H9 (cell line): ENCODE data around the gene SLC27A6. TPM values are rescaled to one million over a fixed set of nuclear protein-coding genes. Genes with fewer than 3 reads are reported as not detected.

Source experiments
- DNase-seq: peaks from one replicate; pipeline ENCODE4 v3.0.0-alpha.2; 2017
- H2AFZ ChIP-seq: one replicate; pipeline ENCODE4 v1.6.1; 2013; ENCODE audit warnings: mild to moderate bottlenecking, low read length, control low read depth, moderate library complexity
- H2AK5ac ChIP-seq: 2 replicates; pipeline ENCODE4 v1.6.1; 2013; ENCODE audit warnings: low read length, control low read depth, mixed read lengths; ENCODE audit not compliant: insufficient read length
- H2BK120ac ChIP-seq: one replicate; pipeline ENCODE4 v1.6.1; 2013; ENCODE audit warnings: low read depth, mild to moderate bottlenecking, low read length, control low read depth, inconsistent platforms; ENCODE audit not compliant: poor library complexity, severe bottlenecking
- H2BK12ac ChIP-seq: 2 replicates; pipeline ENCODE4 v1.6.1; 2013; ENCODE audit warnings: low read length, control low read depth, mixed read lengths, low read depth; ENCODE audit not compliant: insufficient read length
- H2BK15ac ChIP-seq: 2 replicates; pipeline ENCODE4 v1.6.1; 2013; ENCODE audit warnings: low read depth, low read length, control low read depth
- H2BK20ac ChIP-seq: one replicate; pipeline ENCODE4 v1.6.1; 2013; ENCODE audit warnings: low read depth, mild to moderate bottlenecking, low read length, control low read depth, inconsistent platforms; ENCODE audit not compliant: poor library complexity, severe bottlenecking
- H2BK5ac ChIP-seq: 2 replicates; pipeline ENCODE4 v1.6.1; 2013; ENCODE audit warnings: low read length, control low read depth, mixed read lengths; ENCODE audit not compliant: insufficient read length
- H3K14ac ChIP-seq: 2 replicates; pipeline ENCODE4 v1.6.1; 2013; ENCODE audit warnings: low read length, control low read depth; ENCODE audit not compliant: insufficient read depth
- H3K18ac ChIP-seq: 2 replicates; pipeline ENCODE4 v1.6.1; 2013; ENCODE audit warnings: low read depth, mild to moderate bottlenecking, mixed read lengths, low read length, control low read depth; ENCODE audit not compliant: insufficient read length
- H3K23ac ChIP-seq: 2 replicates; pipeline ENCODE4 v1.6.1; 2013; ENCODE audit warnings: low read length, control low read depth, mixed read lengths, low read depth; ENCODE audit not compliant: insufficient read length
- H3K23me2 ChIP-seq: 2 replicates; pipeline ENCODE4 v1.6.1; 2013; ENCODE audit warnings: low read depth, mild to moderate bottlenecking, mixed read lengths, low read length, control low read depth; ENCODE audit not compliant: insufficient read length, poor library complexity, severe bottlenecking
- H3K27ac ChIP-seq: 2 replicates; pipeline ENCODE4 v1.5.1; 2013; ENCODE audit warnings: low read length, control low read depth, mixed read lengths, low read depth; ENCODE audit not compliant: insufficient read length
- H3K27me3 ChIP-seq: 2 replicates; pipeline ENCODE4 v1.6.1; 2013; ENCODE audit warnings: low read length, control low read depth, inconsistent platforms; ENCODE audit not compliant: insufficient read depth
- H3K4ac ChIP-seq: 2 replicates; pipeline ENCODE4 v1.6.1; 2013; ENCODE audit warnings: low read depth, mild to moderate bottlenecking, control low read depth, inconsistent platforms, low read length, moderate library complexity
- H3K4me1 ChIP-seq: 2 replicates; pipeline ENCODE4 v1.6.1; 2013; ENCODE audit warnings: low read length, control low read depth, inconsistent platforms; ENCODE audit not compliant: insufficient read depth
- H3K4me2 ChIP-seq: 2 replicates; pipeline ENCODE4 v1.6.1; 2013; ENCODE audit warnings: low read length, control low read depth, mixed read lengths; ENCODE audit not compliant: insufficient read length, insufficient read depth
- H3K56ac ChIP-seq: 2 replicates; pipeline ENCODE4 v1.6.1; 2013; ENCODE audit warnings: low read depth, mild to moderate bottlenecking, mixed read lengths, low read length, control low read depth; ENCODE audit not compliant: insufficient read length
- H3K79me1 ChIP-seq: 2 replicates; pipeline ENCODE4 v1.6.1; 2013; ENCODE audit warnings: low read depth, mild to moderate bottlenecking, moderate library complexity, low read length, control low read depth, inconsistent platforms; ENCODE audit not compliant: insufficient read depth, poor library complexity, severe bottlenecking
- H3K79me2 ChIP-seq: 2 replicates; pipeline ENCODE4 v1.6.1; 2013; ENCODE audit warnings: low read length, control low read depth, inconsistent platforms; ENCODE audit not compliant: insufficient read depth
- H3K9ac ChIP-seq: 2 replicates; pipeline ENCODE4 v1.6.1; 2013; ENCODE audit warnings: low read length, control low read depth, mixed read lengths; ENCODE audit not compliant: insufficient read length; ENCODE audit errors: extremely low read depth
- H3K9me3 ChIP-seq: one replicate; pipeline ENCODE4 v1.6.1; 2013; ENCODE audit warnings: low read depth, low read length, inconsistent platforms; ENCODE audit not compliant: control insufficient read depth
- H3T11ph ChIP-seq: one replicate; pipeline ENCODE4 v1.6.1; 2013; ENCODE audit warnings: mild to moderate bottlenecking, low read length, control low read depth, inconsistent platforms
- H4K20me1 ChIP-seq: one replicate; pipeline ENCODE4 v1.6.1; 2013; ENCODE audit not compliant: control insufficient read depth, insufficient read length, insufficient read depth
- H4K5ac ChIP-seq: 2 replicates; pipeline ENCODE4 v1.6.1; 2013; ENCODE audit warnings: low read depth, mild to moderate bottlenecking, mixed read lengths, low read length, control low read depth; ENCODE audit not compliant: insufficient read length
- H4K8ac ChIP-seq: replicated peaks from 2 replicates; pipeline ENCODE4 v1.6.1; 2013; ENCODE audit warnings: low read length, control low read depth, mixed read lengths, low read depth; ENCODE audit not compliant: insufficient read length
- H4K91ac ChIP-seq: 2 replicates; pipeline ENCODE4 v1.6.1; 2013; ENCODE audit warnings: low read depth, mild to moderate bottlenecking, moderate library complexity, mixed read lengths, low read length, control low read depth; ENCODE audit not compliant: insufficient read length
- H3K27ac Mint-ChIP-seq, 3 experiments: 2 replicates in 2 of 3; 3 replicates in 1 of 3; pipeline ENCODE4 v1.8.0; 2020 to 2021; ENCODE audit warnings: mixed read lengths in 3 of 3, mild to moderate bottlenecking in 1 of 3, moderate library complexity in 1 of 3
- H3K27me3 Mint-ChIP-seq: 2 replicates; pipeline ENCODE4 v1.8.0; 2021; ENCODE audit warnings: low read depth, mild to moderate bottlenecking, moderate library complexity, mixed read lengths
- H3K36me3 Mint-ChIP-seq, 3 experiments: 2 replicates in 2 of 3; 3 replicates in 1 of 3; pipeline ENCODE4 v1.8.0; 2020 to 2021; ENCODE audit warnings: low read depth in 3 of 3, mixed read lengths in 3 of 3; ENCODE audit not compliant: insufficient read depth in 1 of 3
- H3K4me1 Mint-ChIP-seq, 2 experiments: 2 replicates each; pipeline ENCODE4 v1.8.0; 2020; ENCODE audit warnings: mixed read lengths in 2 of 2
- H3K4me3 Mint-ChIP-seq, 2 experiments: 2 replicates in 1 of 2; 3 replicates in 1 of 2; pipeline ENCODE4 v1.8.0; 2020 to 2021; ENCODE audit warnings: mild to moderate bottlenecking in 2 of 2, mixed read lengths in 2 of 2, moderate library complexity in 1 of 2
- H3K9me3 Mint-ChIP-seq, 2 experiments: 2 replicates in 1 of 2; 3 replicates in 1 of 2; pipeline ENCODE4 v1.8.0; 2020; ENCODE audit warnings: mild to moderate bottlenecking in 2 of 2, mixed read lengths in 2 of 2, moderate library complexity in 1 of 2
- total RNA-seq: library from RNA; stranded (reverse); gene quantifications from 2 replicates; pipeline ENCODE4 v1.2.1, GENCODE V29; 2021
- TF ChIP-seq, protein P1 (sequence below): fragments of 200-600 bp; sonication (generic); conservative IDR thresholded peaks from 3 replicates; pipeline ENCODE4 v1.8.0; 2021; ENCODE audit warnings: antibody characterized with exemption, mild to moderate bottlenecking

SLC27A6 gene
- total RNA-seq, 1 experiment from 2014 or later, result 3.0 TPM

DNA sequence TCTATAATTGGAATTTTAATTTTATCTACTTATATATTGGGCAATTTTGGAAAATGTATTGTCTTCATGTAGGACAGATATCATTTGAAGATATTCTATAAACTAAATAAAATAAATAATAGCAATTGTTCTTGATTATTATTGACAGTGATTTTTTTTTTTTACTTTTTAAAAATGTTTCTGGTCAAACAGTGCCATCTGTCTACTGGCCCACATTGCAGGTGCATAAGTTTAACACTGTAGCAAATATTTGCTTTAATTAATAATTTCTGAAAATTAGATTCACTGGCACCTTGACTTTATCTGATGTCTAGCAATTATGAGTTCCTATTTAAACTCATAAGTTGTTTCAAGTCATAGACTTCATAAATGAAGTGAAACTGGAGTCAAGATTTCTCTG is 88.2 kb downstream of the SLC27A6 start:
- no peaks in the 10 kb centered on the region for H3K4me1 Mint-ChIP-seq

More for the DNA sequence above, 88.2 kb downstream of the SLC27A6 start:
- no peaks in the 10 kb centered on the region for H3K79me1 ChIP-seq
- H3K36me3 Mint-ChIP-seq, result no peaks in the 10 kb centered on the region
- H3K9me3 Mint-ChIP-seq, result peaks cover 0 to 3% of the 10 kb centered on the region in 2 experiments; a peak in 1 of 5 replicates
- H2BK15ac ChIP-seq, result no peak overlapping the region
- H2BK20ac ChIP-seq, result no peak overlapping the region
- H3K9me3 ChIP-seq, result no peaks in the 10 kb centered on the region
- H2BK5ac ChIP-seq, result no peak overlapping the region
- no peak overlapping the region for H3K18ac ChIP-seq
- no peak overlapping the region for H2BK12ac ChIP-seq
- TF ChIP-seq, protein P1, sequence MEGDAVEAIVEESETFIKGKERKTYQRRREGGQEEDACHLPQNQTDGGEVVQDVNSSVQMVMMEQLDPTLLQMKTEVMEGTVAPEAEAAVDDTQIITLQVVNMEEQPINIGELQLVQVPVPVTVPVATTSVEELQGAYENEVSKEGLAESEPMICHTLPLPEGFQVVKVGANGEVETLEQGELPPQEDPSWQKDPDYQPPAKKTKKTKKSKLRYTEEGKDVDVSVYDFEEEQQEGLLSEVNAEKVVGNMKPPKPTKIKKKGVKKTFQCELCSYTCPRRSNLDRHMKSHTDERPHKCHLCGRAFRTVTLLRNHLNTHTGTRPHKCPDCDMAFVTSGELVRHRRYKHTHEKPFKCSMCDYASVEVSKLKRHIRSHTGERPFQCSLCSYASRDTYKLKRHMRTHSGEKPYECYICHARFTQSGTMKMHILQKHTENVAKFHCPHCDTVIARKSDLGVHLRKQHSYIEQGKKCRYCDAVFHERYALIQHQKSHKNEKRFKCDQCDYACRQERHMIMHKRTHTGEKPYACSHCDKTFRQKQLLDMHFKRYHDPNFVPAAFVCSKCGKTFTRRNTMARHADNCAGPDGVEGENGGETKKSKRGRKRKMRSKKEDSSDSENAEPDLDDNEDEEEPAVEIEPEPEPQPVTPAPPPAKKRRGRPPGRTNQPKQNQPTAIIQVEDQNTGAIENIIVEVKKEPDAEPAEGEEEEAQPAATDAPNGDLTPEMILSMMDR, result no peak; the same call in 2 of the 3 replicates
- H3K23me2 ChIP-seq, result no peaks in the 10 kb centered on the region
- H2AFZ ChIP-seq, result no peak overlapping the region
- H3K14ac ChIP-seq, result no peak overlapping the region
- H4K8ac ChIP-seq, result no peak overlapping the region
- DNase-seq, result no peak
- H3K4ac ChIP-seq, result no peak overlapping the region
- H3K56ac ChIP-seq, result no peak overlapping the region
- H4K20me1 ChIP-seq, result no peaks in the 10 kb centered on the region
- no peak overlapping the region for H3K9ac ChIP-seq
- no peak overlapping the region for H3K27ac Mint-ChIP-seq
- H3K27me3 Mint-ChIP-seq, result no peaks in the 10 kb centered on the region; the same call in 1 of the 2 replicates
- H3T11ph ChIP-seq, result no peak overlapping the region
- no peak overlapping the region for H4K91ac ChIP-seq
- no peaks in the 10 kb centered on the region for H3K79me2 ChIP-seq
- H3K27me3 ChIP-seq, result no peaks in the 10 kb centered on the region
- no peaks in the 10 kb centered on the region for H3K4me1 ChIP-seq
- no peak overlapping the region for H2AK5ac ChIP-seq
- no peak overlapping the region for H4K5ac ChIP-seq
- H3K23ac ChIP-seq, result no peak overlapping the region
- H3K4me2 ChIP-seq, result no peak overlapping the region
- no peak overlapping the region for H3K4me3 Mint-ChIP-seq
- no peak overlapping the region for H3K27ac ChIP-seq
- H2BK120ac ChIP-seq, result no peak overlapping the region
